Measurements from ENCODE around the gene MON2.

- TF ChIP-seq CTCF (IDR thresholded peaks at IDR 0.05) (no peak), ZFX (IDR thresholded peaks at IDR 0.05; ENCODE audit: borderline replicate concordance) (no peak)
Measured at GRCh38 chr12:62618930-62619329, 152.3 kb downstream of the MON2 start.
